Lower leg skin (tissue), 3 donors: ENCODE measurements around the gene AHCYL2.
"Not testable (repeated sequence)": the region's sequence is repeated elsewhere in the genome, so short reads cannot be mapped to it uniquely, and the experiment has no call there.

Source experiments
- POLR2A ChIP-seq, 2 donors: fragments of 450-650 bp; IDR thresholded peaks; one replicate each; pipeline ENCODE4 v1.6.1; 2016 to 2017; ENCODE audit warnings: antibody characterized with exemption in 2 of 2, mild to moderate bottlenecking in 1 of 2, moderate library complexity in 1 of 2
- TF ChIP-seq, protein P1 (sequence below), 3 donors: fragments of 450-650 bp; IDR thresholded peaks; one replicate each; pipeline ENCODE4 v1.5.1; 2016; ENCODE audit warnings: antibody characterized with exemption in 3 of 3, mild to moderate bottlenecking in 3 of 3, moderate library complexity in 2 of 3

DNA sequence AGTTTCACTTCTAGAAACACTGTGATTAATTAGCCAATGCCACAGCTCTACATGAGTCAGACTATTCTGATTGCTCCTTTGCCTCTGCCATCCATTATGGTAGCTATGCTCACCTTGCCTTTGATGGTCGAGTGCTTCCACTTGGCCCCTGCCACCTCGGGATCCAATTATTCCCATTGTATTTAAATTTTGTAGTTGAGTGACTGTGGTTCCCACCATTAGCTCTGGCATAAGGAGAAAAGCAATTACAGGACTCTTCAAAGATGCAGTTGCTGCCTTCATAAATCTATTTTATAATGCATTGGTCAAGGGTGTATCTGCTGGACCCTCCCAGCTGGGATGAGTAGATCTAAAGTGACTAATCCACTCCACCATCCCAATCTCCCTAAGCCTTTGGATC lies 223.8 kb downstream of the AHCYL2 start:
- TF ChIP-seq, protein P1, sequence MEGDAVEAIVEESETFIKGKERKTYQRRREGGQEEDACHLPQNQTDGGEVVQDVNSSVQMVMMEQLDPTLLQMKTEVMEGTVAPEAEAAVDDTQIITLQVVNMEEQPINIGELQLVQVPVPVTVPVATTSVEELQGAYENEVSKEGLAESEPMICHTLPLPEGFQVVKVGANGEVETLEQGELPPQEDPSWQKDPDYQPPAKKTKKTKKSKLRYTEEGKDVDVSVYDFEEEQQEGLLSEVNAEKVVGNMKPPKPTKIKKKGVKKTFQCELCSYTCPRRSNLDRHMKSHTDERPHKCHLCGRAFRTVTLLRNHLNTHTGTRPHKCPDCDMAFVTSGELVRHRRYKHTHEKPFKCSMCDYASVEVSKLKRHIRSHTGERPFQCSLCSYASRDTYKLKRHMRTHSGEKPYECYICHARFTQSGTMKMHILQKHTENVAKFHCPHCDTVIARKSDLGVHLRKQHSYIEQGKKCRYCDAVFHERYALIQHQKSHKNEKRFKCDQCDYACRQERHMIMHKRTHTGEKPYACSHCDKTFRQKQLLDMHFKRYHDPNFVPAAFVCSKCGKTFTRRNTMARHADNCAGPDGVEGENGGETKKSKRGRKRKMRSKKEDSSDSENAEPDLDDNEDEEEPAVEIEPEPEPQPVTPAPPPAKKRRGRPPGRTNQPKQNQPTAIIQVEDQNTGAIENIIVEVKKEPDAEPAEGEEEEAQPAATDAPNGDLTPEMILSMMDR (IDR thresholded peaks at IDR 0.05), result not testable (repeated sequence)
- TF ChIP-seq POLR2A (IDR thresholded peaks at IDR 0.05), result not testable (repeated sequence)
